Liver (tissue), 9 donors: ENCODE results near the gene GRAMD4. TPM values are rescaled to one million over a fixed set of nuclear protein-coding genes. Genes with fewer than 3 reads are reported as not detected.

Experiments used
- DNase-seq: peaks from one replicate; pipeline ENCODE4 v3.0.0-alpha.2; 2017; ENCODE audit warnings: low spot score
- H3K27ac ChIP-seq, 2 donors: one replicate each; pipeline ENCODE4 v1.7.0; 2013; ENCODE audit warnings: inconsistent platforms in 2 of 2, low read length in 2 of 2, control low read depth in 1 of 2, low read depth in 1 of 2, mild to moderate bottlenecking in 1 of 2
- H3K27me3 ChIP-seq, 4 donors: one replicate each; pipeline versions ENCODE4 v1.6.1 to v1.7.0; 2013; ENCODE audit warnings: low read length in 3 of 4, inconsistent platforms in 1 of 4, mild to moderate bottlenecking in 1 of 4, moderate library complexity in 1 of 4; ENCODE audit not compliant: control insufficient read depth in 4 of 4, insufficient read depth in 4 of 4
- H3K36me3 ChIP-seq, 4 donors: one replicate each; pipeline versions ENCODE4 v1.6.1 to v1.7.0; 2013; ENCODE audit warnings: low read length in 3 of 4, mild to moderate bottlenecking in 3 of 4, low read depth in 1 of 4, moderate library complexity in 1 of 4; ENCODE audit not compliant: control insufficient read depth in 4 of 4, insufficient read depth in 3 of 4
- H3K4me1 ChIP-seq, 4 donors: one replicate each; pipeline versions ENCODE4 v1.6.1 to v1.7.0; 2013; ENCODE audit warnings: low read length in 3 of 4, mild to moderate bottlenecking in 3 of 4, moderate library complexity in 1 of 4; ENCODE audit not compliant: control insufficient read depth in 4 of 4, insufficient read depth in 4 of 4
- H3K4me3 ChIP-seq, 3 donors: one replicate each; pipeline versions ENCODE4 v1.6.1 to v1.7.0; 2013; ENCODE audit warnings: low read length in 3 of 3, control low read depth in 1 of 3, low read depth in 1 of 3, mild to moderate bottlenecking in 1 of 3
- H3K9ac ChIP-seq, 2 donors: one replicate each; pipeline ENCODE4 v1.7.0; 2013; ENCODE audit warnings: low read length in 2 of 2, mild to moderate bottlenecking in 2 of 2, moderate library complexity in 2 of 2, control low read depth in 1 of 2, low read depth in 1 of 2
- H3K9me3 ChIP-seq, 4 donors: one replicate each; pipeline versions ENCODE4 v1.6.1 to v1.7.0; 2013; ENCODE audit warnings: low read length in 3 of 4; ENCODE audit not compliant: control insufficient read depth in 4 of 4
- CTCF ChIP-seq: fragments of 150-350 bp; IDR thresholded peaks from 2 replicates; pipeline ENCODE4 v1.5.1; 2017; ENCODE audit warnings: improper control_type of control experiment, low read depth, low read length; ENCODE audit not compliant: missing input control
- FOXA1 ChIP-seq: IDR thresholded peaks from 2 replicates; pipeline ENCODE4 v1.6.1; 2016; ENCODE audit warnings: antibody characterized with exemption
- FOXA2 ChIP-seq: IDR thresholded peaks from 2 replicates; pipeline ENCODE4 v1.6.1; 2016; ENCODE audit warnings: antibody characterized with exemption
- GABPA ChIP-seq, 2 donors: IDR thresholded peaks in 1 of 2; conservative IDR thresholded peaks in 1 of 2; 2 replicates each; pipeline ENCODE4 v1.6.1; 2016; ENCODE audit warnings: antibody characterized with exemption in 2 of 2, mild to moderate bottlenecking in 1 of 2, moderate library complexity in 1 of 2
- HNF4A ChIP-seq, 2 donors: conservative IDR thresholded peaks; 2 replicates each; pipeline ENCODE4 v1.6.1; 2016; ENCODE audit warnings: antibody characterized with exemption in 2 of 2, mild to moderate bottlenecking in 2 of 2
- JUND ChIP-seq, 2 donors: IDR thresholded peaks; 2 replicates each; pipeline ENCODE4 v1.6.1; 2016; ENCODE audit warnings: antibody characterized with exemption in 2 of 2
- NR2F2 ChIP-seq: IDR thresholded peaks from 2 replicates; pipeline ENCODE4 v1.6.1; 2016; ENCODE audit warnings: antibody characterized with exemption
- RXRA ChIP-seq, 2 donors: IDR thresholded peaks; 2 replicates each; pipeline ENCODE4 v1.6.1; 2017 to 2018; ENCODE audit warnings: antibody characterized with exemption in 2 of 2, mild to moderate bottlenecking in 1 of 2
- SP1 ChIP-seq: IDR thresholded peaks from 2 replicates; pipeline ENCODE4 v1.6.1; 2018; ENCODE audit warnings: antibody characterized with exemption, mild to moderate bottlenecking
- TAF1 ChIP-seq: conservative IDR thresholded peaks from 2 replicates; pipeline ENCODE4 v1.6.1; 2016; ENCODE audit warnings: antibody characterized with exemption, mild to moderate bottlenecking
- WGBS: extraction: QIAGEN DNeasy Blood & Tissue Kit; methylation state at CpG from one replicate; pipeline ENCODE4 v1.1.7; 2013; 5-methylcytosine and 5-hydroxymethylcytosine counted together
- polyA plus RNA-seq, 2 donors: library from polyadenylated mRNA; stranded (reverse) in 1 of 2; unstranded in 1 of 2; fragments of 200-250 nt in 1 of 2; fragments of >200 nt in 1 of 2; fragmentation: Nextera tagmentation in 1 of 2; extraction: Ambion mirVana in 1 of 2; gene quantifications; one replicate each; pipeline versions ENCODE4 v1.2.1 to v1.2.3, GENCODE V29; 2013 to 2015
- total RNA-seq, 2 donors: library from RNA; depleted of rRNA; stranded (reverse); fragments of >200 nt; gene quantifications; one replicate each; pipeline ENCODE4 v1.2.3, GENCODE V29; 2014
- TF ChIP-seq, protein P1 (sequence below): IDR thresholded peaks from 2 replicates; pipeline ENCODE4 v1.6.1; 2016; ENCODE audit warnings: antibody characterized with exemption, mild to moderate bottlenecking
- TF ChIP-seq, protein P2 (sequence below): IDR thresholded peaks from 2 replicates; pipeline ENCODE4 v1.6.1; 2016; ENCODE audit warnings: antibody characterized with exemption
- donor health status: healthy.
- donor health status: healthy.
- donor health status: healthy.
- donor health status: healthy.
- donor health status: healthy.

Gene GRAMD4
- total and polyA plus RNA-seq, 4 donors, result 2.7 to 53.5 (median 21.6) TPM

DNA sequence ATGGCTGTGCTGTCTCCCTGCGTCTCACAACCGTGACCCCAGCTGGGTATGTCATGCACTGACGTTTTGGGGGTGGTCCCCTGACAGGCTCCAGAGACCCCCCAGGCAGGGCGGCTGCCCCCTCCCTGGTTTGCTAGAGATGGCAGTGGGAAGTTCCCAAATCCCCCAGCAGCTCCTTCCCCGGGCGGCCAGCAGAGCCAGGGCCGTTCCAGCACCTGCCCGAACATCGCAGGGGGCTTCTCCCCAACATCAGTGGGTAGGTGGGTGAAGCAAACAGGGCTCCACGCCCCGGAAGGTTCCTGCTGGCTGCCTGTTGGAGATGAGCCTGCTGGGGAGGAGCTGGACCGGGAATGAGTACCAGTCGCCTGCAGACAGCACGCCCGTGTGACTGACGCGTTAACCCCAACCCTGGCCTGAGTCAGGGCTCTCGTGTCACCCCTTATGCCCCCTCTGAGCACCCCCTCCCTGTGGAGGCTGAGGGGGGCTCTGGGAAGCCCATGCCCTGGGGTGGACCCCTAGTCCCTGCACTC is 45.6 kb downstream of the GRAMD4 start (continued):
- TF ChIP-seq, protein P1, sequence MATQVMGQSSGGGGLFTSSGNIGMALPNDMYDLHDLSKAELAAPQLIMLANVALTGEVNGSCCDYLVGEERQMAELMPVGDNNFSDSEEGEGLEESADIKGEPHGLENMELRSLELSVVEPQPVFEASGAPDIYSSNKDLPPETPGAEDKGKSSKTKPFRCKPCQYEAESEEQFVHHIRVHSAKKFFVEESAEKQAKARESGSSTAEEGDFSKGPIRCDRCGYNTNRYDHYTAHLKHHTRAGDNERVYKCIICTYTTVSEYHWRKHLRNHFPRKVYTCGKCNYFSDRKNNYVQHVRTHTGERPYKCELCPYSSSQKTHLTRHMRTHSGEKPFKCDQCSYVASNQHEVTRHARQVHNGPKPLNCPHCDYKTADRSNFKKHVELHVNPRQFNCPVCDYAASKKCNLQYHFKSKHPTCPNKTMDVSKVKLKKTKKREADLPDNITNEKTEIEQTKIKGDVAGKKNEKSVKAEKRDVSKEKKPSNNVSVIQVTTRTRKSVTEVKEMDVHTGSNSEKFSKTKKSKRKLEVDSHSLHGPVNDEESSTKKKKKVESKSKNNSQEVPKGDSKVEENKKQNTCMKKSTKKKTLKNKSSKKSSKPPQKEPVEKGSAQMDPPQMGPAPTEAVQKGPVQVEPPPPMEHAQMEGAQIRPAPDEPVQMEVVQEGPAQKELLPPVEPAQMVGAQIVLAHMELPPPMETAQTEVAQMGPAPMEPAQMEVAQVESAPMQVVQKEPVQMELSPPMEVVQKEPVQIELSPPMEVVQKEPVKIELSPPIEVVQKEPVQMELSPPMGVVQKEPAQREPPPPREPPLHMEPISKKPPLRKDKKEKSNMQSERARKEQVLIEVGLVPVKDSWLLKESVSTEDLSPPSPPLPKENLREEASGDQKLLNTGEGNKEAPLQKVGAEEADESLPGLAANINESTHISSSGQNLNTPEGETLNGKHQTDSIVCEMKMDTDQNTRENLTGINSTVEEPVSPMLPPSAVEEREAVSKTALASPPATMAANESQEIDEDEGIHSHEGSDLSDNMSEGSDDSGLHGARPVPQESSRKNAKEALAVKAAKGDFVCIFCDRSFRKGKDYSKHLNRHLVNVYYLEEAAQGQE, result no peak

GRCh38 chr22:46666577-46667244 is 46.5 kb downstream of the GRAMD4 start:
- no peak overlapping the region for H3K9ac ChIP-seq
- H3K36me3 ChIP-seq, result peaks cover 28 to 65% (median 45%) of the 10 kb centered on the region in 4 donors
- WGBS, result 98% methylated on average over 17 of the region's 17 CpGs
- DNase-seq, result no peak
- no peak overlapping the region for H3K27ac ChIP-seq
- no peaks in the 10 kb centered on the region for H3K27me3 ChIP-seq
- no peak overlapping the region for H3K4me3 ChIP-seq
- no peaks in the 10 kb centered on the region for H3K4me1 ChIP-seq
- H3K9me3 ChIP-seq, result no peaks in the 10 kb centered on the region
- no peak for TF ChIP-seq HNF4A (conservative IDR thresholded peaks at IDR 0.05)
- TF ChIP-seq FOXA1, result no peak
- no peak for TF ChIP-seq FOXA2
- no peak for TF ChIP-seq CTCF
- no peak for TF ChIP-seq JUND (IDR thresholded peaks at IDR 0.05)

- Histone ChIP-seq H3K36me3 (peaks cover 28 to 65% (median 45%) of the 10 kb centered on the region in 4 donors), H3K4me3 (no peak overlapping the region), H3K4me1 (no peaks in the 10 kb centered on the region), H3K27me3 (no peaks in the 10 kb centered on the region), H3K27ac (no peak overlapping the region), H3K9ac (no peak overlapping the region), H3K9me3 (no peaks in the 10 kb centered on the region)
- WGBS, result 96% methylated on average over 10 of the region's 10 CpGs
- DNase-seq, result no peak
- TF ChIP-seq HNF4A (conservative IDR thresholded peaks at IDR 0.05), result no peak
- TF ChIP-seq, protein P2, sequence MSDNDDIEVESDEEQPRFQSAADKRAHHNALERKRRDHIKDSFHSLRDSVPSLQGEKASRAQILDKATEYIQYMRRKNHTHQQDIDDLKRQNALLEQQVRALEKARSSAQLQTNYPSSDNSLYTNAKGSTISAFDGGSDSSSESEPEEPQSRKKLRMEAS, result no peak
Measured at GRCh38 chr22:46667245-46667623, 47.0 kb downstream of the GRAMD4 start.

GRCh38 chr22:46668116-46668515 is 47.9 kb downstream of the GRAMD4 start:
- Histone ChIP-seq H3K9me3 (no peaks in the 10 kb centered on the region), H3K4me1 (no peaks in the 10 kb centered on the region), H3K27ac (no peak overlapping the region), H3K36me3 (peaks cover 28 to 68% (median 43%) of the 10 kb centered on the region in 4 donors), H3K4me3 (no peak overlapping the region), H3K9ac (no peak overlapping the region), H3K27me3 (no peaks in the 10 kb centered on the region)
- TF ChIP-seq NR2F2 (no peak), TAF1 (no peak), HNF4A (conservative IDR thresholded peaks at IDR 0.05) (no peak), FOXA2 (no peak), SP1 (no peak), RXRA (IDR thresholded peaks at IDR 0.05) (no peak), GABPA (IDR thresholded peaks at IDR 0.05 in 1 of 2, conservative IDR thresholded peaks at IDR 0.05 in 1 of 2) (no peak), CTCF (no peak)
- TF ChIP-seq, protein P2, result no peak
- 90% methylated on average over 24 of the region's 24 CpGs for WGBS
- DNase-seq, result no peak
